ENCODE data around the gene PEX26. TPM values are rescaled to one million over a fixed set of nuclear protein-coding genes. Genes with fewer than 3 reads are reported as not detected.
"Not testable (repeated sequence)": the region's sequence is repeated elsewhere in the genome, so short reads cannot be mapped to it uniquely, and the experiment has no call there.

The PEX26 gene
- total RNA-seq, 1 donor from 2014 or later, result 23.9 TPM

- no peak for TF ChIP-seq CTCF (conservative IDR thresholded peaks at IDR 0.05; ENCODE audit: low read depth, low read length)
- no peak for DNase-seq (ENCODE audit: low read depth)
- no peak overlapping the region for H3K4me3 ChIP-seq (ENCODE audit: low read depth, low read length)
Observed at GRCh38 chr22:18048041-18048440, 29.7 kb upstream of the PEX26 start.

GRCh38 chr22:18048441-18048898 lies 29.3 kb upstream of the PEX26 start:
- DNase-seq (ENCODE audit: low read depth), result no peak
- TF ChIP-seq CTCF (conservative IDR thresholded peaks at IDR 0.05; ENCODE audit: low read depth, low read length), result no peak
- no peak overlapping the region for H3K4me3 ChIP-seq (ENCODE audit: low read depth, low read length)

GRCh38 chr22:18050065-18050464 lies 27.7 kb upstream of the PEX26 start:
- DNase-seq (ENCODE audit: low read depth), result no peak
- no peak overlapping the region for H3K4me3 ChIP-seq (ENCODE audit: low read depth, low read length)
- no peak for TF ChIP-seq CTCF (conservative IDR thresholded peaks at IDR 0.05; ENCODE audit: low read depth, low read length)

- DNase-seq (ENCODE audit: low read depth); H3K4me3 ChIP-seq (ENCODE audit: low read depth, low read length): not testable (repeated sequence)
Observed at GRCh38 chr22:18051113-18051512, 26.7 kb upstream of the PEX26 start.

GRCh38 chr22:18053216-18053946 lies 24.4 kb upstream of the PEX26 start:
- not testable (repeated sequence) for H3K4me3 ChIP-seq (ENCODE audit: low read depth, low read length); DNase-seq (ENCODE audit: low read depth)

- no peak for TF ChIP-seq CTCF (conservative IDR thresholded peaks at IDR 0.05; ENCODE audit: low read depth, low read length)
- no peak overlapping the region for H3K4me3 ChIP-seq (ENCODE audit: low read depth, low read length)
- no peak for DNase-seq (ENCODE audit: low read depth)
Observed at GRCh38 chr22:18055619-18056160, 22.1 kb upstream of the PEX26 start.

GRCh38 chr22:18056161-18056666 lies 21.6 kb upstream of the PEX26 start:
- TF ChIP-seq CTCF (conservative IDR thresholded peaks at IDR 0.05; ENCODE audit: low read depth, low read length), result no peak
- no peak overlapping the region for H3K4me3 ChIP-seq (ENCODE audit: low read depth, low read length)
- DNase-seq (ENCODE audit: low read depth), result no peak

Measured in epithelial cell of proximal tubule (primary cell).